ENCODE data around the gene C10orf95.

C10orf95 gene

GRCh38 chr10:102480396-102480795 is 29.1 kb upstream of the C10orf95 start:
- no peak overlapping the region for H3K27ac ChIP-seq (ENCODE audit: low read depth, low read length)
- peaks cover 41 to 67% of the 10 kb centered on the region in 2 donors for H3K36me3 ChIP-seq (ENCODE audit: control insufficient read depth in 1 of 2, insufficient read depth in 2 of 2, low read length in 2 of 2)
- no peak overlapping the region for H3K9ac ChIP-seq (ENCODE audit: low read depth in 1 of 2, low read length in 2 of 2)
- no peaks in the 10 kb centered on the region for H3K27me3 ChIP-seq (ENCODE audit: control insufficient read depth in 1 of 2, insufficient read depth in 2 of 2, low read length in 2 of 2)
- H3K9me3 ChIP-seq (ENCODE audit: control insufficient read depth in 1 of 2, low read length in 2 of 2): no peaks in the 10 kb centered on the region
- no peaks in the 10 kb centered on the region for H3K4me1 ChIP-seq (ENCODE audit: control insufficient read depth in 1 of 2, insufficient read depth in 2 of 2, low read length in 2 of 2)
- no peak overlapping the region for H3K4me3 ChIP-seq (ENCODE audit: low read depth in 1 of 2, low read length in 2 of 2)

DNA sequence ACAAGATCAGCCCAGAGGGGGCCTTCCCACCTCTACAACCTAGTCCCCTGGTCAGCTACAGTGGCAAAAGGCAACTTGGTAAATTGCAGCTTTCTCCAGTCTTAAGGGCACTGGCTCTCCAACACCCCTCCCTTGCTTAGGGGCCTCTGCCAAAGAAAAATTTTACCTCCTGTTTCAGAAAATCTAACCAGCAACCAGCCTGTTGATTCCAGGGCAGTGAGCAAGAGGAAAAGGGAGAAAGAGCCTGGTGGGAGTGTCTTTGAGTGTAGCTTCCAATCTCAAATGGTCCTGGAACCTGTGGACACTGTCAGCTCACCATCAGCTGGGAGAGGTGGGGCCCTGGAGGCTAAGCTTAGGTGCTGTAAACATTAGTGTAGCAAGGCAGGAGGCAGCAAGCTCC is 28.3 kb upstream of the C10orf95 start:
- H3K4me3 ChIP-seq (ENCODE audit: low read depth in 1 of 2, low read length in 2 of 2): no peak overlapping the region
- no peaks in the 10 kb centered on the region for H3K27me3 ChIP-seq (ENCODE audit: control insufficient read depth in 1 of 2, insufficient read depth in 2 of 2, low read length in 2 of 2)
- no peak overlapping the region for H3K27ac ChIP-seq (ENCODE audit: low read depth, low read length)
- no peaks in the 10 kb centered on the region for H3K9me3 ChIP-seq (ENCODE audit: control insufficient read depth in 1 of 2, low read length in 2 of 2)
- H3K4me1 ChIP-seq (ENCODE audit: control insufficient read depth in 1 of 2, insufficient read depth in 2 of 2, low read length in 2 of 2): no peaks in the 10 kb centered on the region
- no peak overlapping the region for H3K9ac ChIP-seq (ENCODE audit: low read depth in 1 of 2, low read length in 2 of 2)
- H3K36me3 ChIP-seq (ENCODE audit: control insufficient read depth in 1 of 2, insufficient read depth in 2 of 2, low read length in 2 of 2): peaks cover 34 to 60% of the 10 kb centered on the region in 2 donors

DNA sequence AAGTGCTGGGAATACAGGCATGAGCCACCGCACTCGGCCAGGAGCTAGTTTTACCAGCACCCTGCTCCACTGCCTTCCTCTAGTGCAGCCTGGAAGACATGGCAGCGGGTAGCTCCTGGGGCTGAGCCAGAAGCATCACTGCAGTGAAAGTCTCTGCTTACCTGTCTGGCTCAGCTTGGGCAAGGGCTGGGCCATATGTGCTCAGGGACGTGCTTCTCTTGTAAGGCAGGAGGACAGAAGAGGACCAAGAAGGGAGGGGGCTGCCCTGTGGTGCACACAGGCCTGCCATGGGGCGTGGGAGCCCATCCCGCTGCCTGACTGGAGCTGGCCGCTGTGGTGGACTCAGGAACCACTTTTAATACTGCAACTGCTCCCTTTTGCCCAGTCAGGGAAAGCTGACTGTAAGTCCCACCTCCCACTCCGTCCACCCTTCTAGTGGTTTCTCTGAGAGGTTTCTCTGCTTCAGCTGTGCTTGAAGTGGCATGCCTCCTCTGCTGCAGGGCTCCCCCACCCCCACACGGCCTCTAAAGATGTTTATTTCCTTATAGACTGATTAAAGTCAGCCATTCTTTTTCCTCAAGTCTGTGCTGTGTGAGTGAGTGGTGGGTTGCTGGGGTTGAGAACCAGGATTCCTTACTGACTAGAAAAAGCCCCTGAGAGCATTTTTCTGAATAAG is 25.3 kb upstream of the C10orf95 start:
- Histone ChIP-seq H3K36me3 (ENCODE audit: control insufficient read depth in 1 of 2, insufficient read depth in 2 of 2, low read length in 2 of 2) (peaks cover 12 to 34% of the 10 kb centered on the region in 2 donors), H3K27me3 (ENCODE audit: control insufficient read depth in 1 of 2, insufficient read depth in 2 of 2, low read length in 2 of 2) (no peaks in the 10 kb centered on the region), H3K4me3 (ENCODE audit: low read depth in 1 of 2, low read length in 2 of 2) (no peak overlapping the region), H3K27ac (ENCODE audit: low read depth, low read length) (no peak overlapping the region), H3K9ac (ENCODE audit: low read depth in 1 of 2, low read length in 2 of 2) (no peak overlapping the region), H3K9me3 (ENCODE audit: control insufficient read depth in 1 of 2, low read length in 2 of 2) (no peaks in the 10 kb centered on the region), H3K4me1 (ENCODE audit: control insufficient read depth in 1 of 2, insufficient read depth in 2 of 2, low read length in 2 of 2) (peaks cover 0 to 6% of the 10 kb centered on the region in 2 donors)

DNA sequence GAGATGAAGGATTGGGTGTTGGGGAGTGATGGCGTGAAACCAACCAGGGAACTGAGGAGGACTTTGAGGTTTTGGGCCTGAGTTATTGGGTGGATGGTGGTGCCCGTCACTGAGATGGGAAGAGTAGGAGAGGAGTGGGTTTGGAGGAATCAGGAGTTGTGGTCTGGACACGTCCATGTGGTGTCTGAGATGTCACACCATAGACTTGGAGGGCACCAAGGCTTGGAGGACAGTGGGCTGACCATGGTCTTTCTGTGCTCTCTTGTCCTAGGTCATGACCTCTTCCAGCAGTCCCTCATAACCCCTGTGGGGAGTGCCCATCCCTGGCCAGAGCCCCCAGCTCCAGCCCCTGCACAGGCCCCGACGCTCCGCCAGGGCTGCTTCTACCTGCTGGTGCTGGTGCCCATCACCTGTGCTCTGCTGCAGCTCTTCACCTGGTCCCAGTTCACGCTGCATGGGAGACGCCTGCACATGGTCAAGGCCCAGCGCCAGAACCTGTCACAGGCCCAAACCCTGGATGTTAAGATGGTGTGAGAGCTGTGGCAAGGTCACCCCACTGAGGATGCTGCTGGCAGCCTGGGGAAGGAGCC is 24.2 kb upstream of the C10orf95 start:
- Histone ChIP-seq H3K9me3 (ENCODE audit: control insufficient read depth in 1 of 2, low read length in 2 of 2) (no peaks in the 10 kb centered on the region), H3K27me3 (ENCODE audit: control insufficient read depth in 1 of 2, insufficient read depth in 2 of 2, low read length in 2 of 2) (no peaks in the 10 kb centered on the region), H3K36me3 (ENCODE audit: control insufficient read depth in 1 of 2, insufficient read depth in 2 of 2, low read length in 2 of 2) (peaks cover 2 to 23% of the 10 kb centered on the region in 2 donors), H3K27ac (ENCODE audit: low read depth, low read length) (no peak overlapping the region), H3K4me1 (ENCODE audit: control insufficient read depth in 1 of 2, insufficient read depth in 2 of 2, low read length in 2 of 2) (peaks cover 0 to 6% of the 10 kb centered on the region in 2 donors), H3K9ac (ENCODE audit: low read depth in 1 of 2, low read length in 2 of 2) (no peak overlapping the region), H3K4me3 (ENCODE audit: low read depth in 1 of 2, low read length in 2 of 2) (no peak overlapping the region)

GRCh38 chr10:102473445-102474331 is 22.3 kb upstream of the C10orf95 start:
- H3K9me3 ChIP-seq (ENCODE audit: control insufficient read depth in 1 of 2, low read length in 2 of 2): no peaks in the 10 kb centered on the region
- no peak overlapping the region for H3K9ac ChIP-seq (ENCODE audit: low read depth in 1 of 2, low read length in 2 of 2)
- peaks cover 0 to 8% of the 10 kb centered on the region in 2 donors for H3K36me3 ChIP-seq (ENCODE audit: control insufficient read depth in 1 of 2, insufficient read depth in 2 of 2, low read length in 2 of 2)
- no peak overlapping the region for H3K4me3 ChIP-seq (ENCODE audit: low read depth in 1 of 2, low read length in 2 of 2)
- peaks cover 0 to 6% of the 10 kb centered on the region in 2 donors for H3K4me1 ChIP-seq (ENCODE audit: control insufficient read depth in 1 of 2, insufficient read depth in 2 of 2, low read length in 2 of 2)
- H3K27ac ChIP-seq (ENCODE audit: low read depth, low read length): no peak overlapping the region
- H3K27me3 ChIP-seq (ENCODE audit: control insufficient read depth in 1 of 2, insufficient read depth in 2 of 2, low read length in 2 of 2): no peaks in the 10 kb centered on the region

- Histone ChIP-seq H3K4me3 (ENCODE audit: low read depth in 1 of 2, low read length in 2 of 2) (no peak overlapping the region), H3K9ac (ENCODE audit: low read depth in 1 of 2, low read length in 2 of 2) (no peak overlapping the region), H3K27me3 (ENCODE audit: control insufficient read depth in 1 of 2, insufficient read depth in 2 of 2, low read length in 2 of 2) (no peaks in the 10 kb centered on the region), H3K27ac (ENCODE audit: low read depth, low read length) (no peak overlapping the region), H3K36me3 (ENCODE audit: control insufficient read depth in 1 of 2, insufficient read depth in 2 of 2, low read length in 2 of 2) (peaks cover 0 to 4% of the 10 kb centered on the region in 2 donors), H3K4me1 (ENCODE audit: control insufficient read depth in 1 of 2, insufficient read depth in 2 of 2, low read length in 2 of 2) (peaks cover 0 to 6% of the 10 kb centered on the region in 2 donors), H3K9me3 (ENCODE audit: control insufficient read depth in 1 of 2, low read length in 2 of 2) (no peaks in the 10 kb centered on the region)
Observed at GRCh38 chr10:102470579-102471546, 19.5 kb upstream of the C10orf95 start.

DNA sequence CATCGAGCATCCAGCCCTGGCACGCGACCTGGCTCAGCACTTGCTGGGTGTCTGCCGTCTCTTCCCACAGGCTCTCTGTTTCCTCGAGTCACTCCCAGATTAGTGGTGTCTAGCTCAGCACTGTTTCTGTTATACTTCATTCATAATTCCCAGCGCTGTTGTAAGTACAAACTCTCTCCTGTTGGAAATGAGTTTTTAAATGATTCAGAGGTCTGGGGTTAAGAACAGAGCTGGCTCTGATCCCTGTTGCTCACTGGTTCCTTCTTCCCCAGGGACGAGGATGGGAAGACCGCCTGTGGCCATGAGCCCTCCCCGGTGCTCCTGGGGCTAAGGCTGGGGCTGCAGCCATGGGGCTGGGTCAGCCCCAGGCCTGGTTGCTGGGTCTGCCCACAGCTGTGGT is 17.3 kb upstream of the C10orf95 start:
- Histone ChIP-seq H3K4me3 (ENCODE audit: low read depth in 1 of 2, low read length in 2 of 2) (no peak overlapping the region), H3K36me3 (ENCODE audit: control insufficient read depth in 1 of 2, insufficient read depth in 2 of 2, low read length in 2 of 2) (peaks cover 0 to under 1% of the 10 kb centered on the region in 2 donors), H3K27me3 (ENCODE audit: control insufficient read depth in 1 of 2, insufficient read depth in 2 of 2, low read length in 2 of 2) (no peaks in the 10 kb centered on the region), H3K9me3 (ENCODE audit: control insufficient read depth in 1 of 2, low read length in 2 of 2) (no peaks in the 10 kb centered on the region), H3K9ac (ENCODE audit: low read depth in 1 of 2, low read length in 2 of 2) (no peak overlapping the region), H3K4me1 (ENCODE audit: control insufficient read depth in 1 of 2, insufficient read depth in 2 of 2, low read length in 2 of 2) (peaks cover 2 to 8% of the 10 kb centered on the region in 2 donors), H3K27ac (ENCODE audit: low read depth, low read length) (no peak overlapping the region)

GRCh38 chr10:102467971-102468438 is 16.7 kb upstream of the C10orf95 start:
- Histone ChIP-seq H3K4me3 (ENCODE audit: low read depth in 1 of 2, low read length in 2 of 2) (peak overlapping the region; percentile 43 to 50), H3K27ac (ENCODE audit: low read depth, low read length) (no peak overlapping the region)

DNA sequence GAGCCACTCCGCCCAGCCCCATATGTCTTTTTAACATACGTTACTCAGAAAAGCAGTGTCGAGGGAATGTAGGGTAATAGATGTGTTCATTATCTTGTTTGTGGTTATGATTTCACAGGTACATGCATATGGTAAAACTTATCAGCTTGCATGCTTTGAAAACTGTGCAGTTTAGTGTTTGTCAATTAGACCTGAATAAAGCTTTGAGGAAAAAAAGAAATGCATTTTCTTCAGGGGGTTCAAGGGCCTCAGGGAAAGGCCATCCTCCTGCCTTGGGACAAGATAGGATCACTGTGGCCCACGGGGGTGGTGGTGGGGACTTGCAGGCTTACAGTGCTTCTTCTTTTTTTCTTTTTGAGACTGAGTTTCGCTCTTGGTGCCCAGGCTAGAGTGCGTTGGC is 16.0 kb upstream of the C10orf95 start:
- H3K36me3 ChIP-seq (ENCODE audit: control insufficient read depth in 1 of 2, insufficient read depth in 2 of 2, low read length in 2 of 2): no peaks in the 10 kb centered on the region
- H3K27ac ChIP-seq (ENCODE audit: low read depth, low read length): no peak overlapping the region
- H3K27me3 ChIP-seq (ENCODE audit: control insufficient read depth in 1 of 2, insufficient read depth in 2 of 2, low read length in 2 of 2): no peaks in the 10 kb centered on the region
- H3K9ac ChIP-seq (ENCODE audit: low read depth in 1 of 2, low read length in 2 of 2): no peak overlapping the region
- peaks cover 14% of the 10 kb centered on the region in 2 donors for H3K4me1 ChIP-seq (ENCODE audit: control insufficient read depth in 1 of 2, insufficient read depth in 2 of 2, low read length in 2 of 2)
- no peak overlapping the region for H3K4me3 ChIP-seq (ENCODE audit: low read depth in 1 of 2, low read length in 2 of 2)
- no peaks in the 10 kb centered on the region for H3K9me3 ChIP-seq (ENCODE audit: control insufficient read depth in 1 of 2, low read length in 2 of 2)

More at GRCh38 chr10:102467971-102468438, 16.7 kb upstream of the C10orf95 start:
- Histone ChIP-seq H3K4me1 (ENCODE audit: control insufficient read depth in 1 of 2, insufficient read depth in 2 of 2, low read length in 2 of 2) (peaks cover 7 to 9% of the 10 kb centered on the region in 2 donors), H3K9me3 (ENCODE audit: control insufficient read depth in 1 of 2, low read length in 2 of 2) (no peaks in the 10 kb centered on the region), H3K9ac (ENCODE audit: low read depth in 1 of 2, low read length in 2 of 2) (no peak overlapping the region), H3K27me3 (ENCODE audit: control insufficient read depth in 1 of 2, insufficient read depth in 2 of 2, low read length in 2 of 2) (no peaks in the 10 kb centered on the region), H3K36me3 (ENCODE audit: control insufficient read depth in 1 of 2, insufficient read depth in 2 of 2, low read length in 2 of 2) (no peaks in the 10 kb centered on the region)

Data from duodenal mucosa (tissue), 2 donors.